GM12878 (cell line): ENCODE data around the gene MKX. TPM values are rescaled to one million over a fixed set of nuclear protein-coding genes. Genes with fewer than 3 reads are reported as not detected.

Experiments
- ATAC-seq: fragments of 200-7000 bp; cut with Tn5 transposase; 3 replicates; pipeline ENCODE4 v1.9.1; 2020; ENCODE audit warnings: mild to moderate bottlenecking, moderate library complexity
- BruUV-seq: library from RNA; stranded (reverse); fragments of 400-500 nt; replicated peaks from 2 replicates; lab custom pipeline; 2021; lab: Mats Ljungman, UMichigan
- CTCF ChIA-PET: fragments of 300-600 bp; sonication (Branson Sonifier 250); formaldehyde crosslinking; extraction: SDS; loops from one replicate; lab custom pipeline; 2021; ENCODE audit warnings: inconsistent platforms; lab: Yijun Ruan, JAX
- POLR2A ChIA-PET: fragments of 350-600 bp; formaldehyde crosslinking; extraction: SDS; loops from one replicate; lab custom pipeline; 2021; ENCODE audit warnings: inconsistent platforms; lab: Charles Lee
- RAD21 ChIA-PET: fragments of 300-600 bp; sonication (Branson Sonifier 250); formaldehyde crosslinking; loops from one replicate; lab custom pipeline; 2023; ENCODE audit warnings: antibody characterized with exemption; ENCODE audit not compliant: unreplicated experiment; lab: Charles Lee
- SMC1A ChIA-PET: fragments of 300-600 bp; sonication (Branson Sonifier 250); formaldehyde crosslinking; loops from one replicate; lab custom pipeline; 2023; ENCODE audit not compliant: unreplicated experiment, uncharacterized antibody; lab: Charles Lee
- DNase-seq: peaks from one replicate; pipeline ENCODE4 v3.0.0-alpha.2; 2011; ENCODE audit warnings: low read depth, low spot score
- FAIRE-seq: peaks from 3 replicates; lab custom pipeline; 2011; peaks lifted over from hg19 to GRCh38; lab: Jason Lieb, UNC
- H2AFZ ChIP-seq: 2 replicates; pipeline ENCODE4 v1.6.0; 2011; ENCODE audit warnings: low read depth, low read length, control low read depth; ENCODE audit not compliant: control insufficient read depth
- H3K27ac ChIP-seq: 2 replicates; pipeline ENCODE4 v1.5.1; 2011; ENCODE audit warnings: control low read depth; ENCODE audit not compliant: control insufficient read depth, insufficient read depth
- H3K27me3 ChIP-seq, 2 experiments: replicated peaks in 1 of 2; 2 replicates each; pipeline versions ENCODE4 v1.6.0 to v1.6.1; 2011; ENCODE audit warnings: low read length in 1 of 2; ENCODE audit not compliant: control insufficient read depth in 2 of 2, insufficient read depth in 2 of 2
- H3K36me3 ChIP-seq, 2 experiments: 2 replicates each; pipeline ENCODE4 v1.5.1; 2011; ENCODE audit warnings: low read length in 1 of 2; ENCODE audit not compliant: control insufficient read depth in 2 of 2, insufficient read depth in 2 of 2
- H3K4me1 ChIP-seq: 2 replicates; pipeline ENCODE4 v1.6.1; 2011; ENCODE audit warnings: mild to moderate bottlenecking, low read length, moderate library complexity, mixed read lengths; ENCODE audit not compliant: control insufficient read depth, insufficient read depth
- H3K4me2 ChIP-seq: 2 replicates; pipeline ENCODE4 v1.6.0; 2011; ENCODE audit warnings: control low read depth; ENCODE audit not compliant: control insufficient read depth, insufficient read depth
- H3K4me3 ChIP-seq: fragments of 200-600 bp; sonication (generic); 2 replicates; pipeline ENCODE4 v1.5.1; 2016
- H3K79me2 ChIP-seq: 2 replicates; pipeline ENCODE4 v1.6.0; 2011; ENCODE audit warnings: low read length; ENCODE audit not compliant: control insufficient read depth, insufficient read depth
- H3K9ac ChIP-seq: 2 replicates; pipeline ENCODE4 v1.8.0; 2011; ENCODE audit warnings: low read length, control low read depth, mixed read lengths; ENCODE audit not compliant: control insufficient read depth, insufficient read depth
- H3K9me3 ChIP-seq: replicated peaks from 3 replicates; pipeline ENCODE4 v1.5.1; 2011; ENCODE audit warnings: mild to moderate bottlenecking, low read length; ENCODE audit not compliant: control insufficient read depth, insufficient read depth
- H4K20me1 ChIP-seq: 2 replicates; pipeline ENCODE4 v1.6.0; 2011; ENCODE audit not compliant: control insufficient read depth, insufficient read depth
- ATF7 ChIP-seq: fragments of 450-650 bp; IDR thresholded peaks from 2 replicates; pipeline ENCODE4 v1.6.1; 2016; ENCODE audit warnings: low read depth, mild to moderate bottlenecking
- CEBPB ChIP-seq, 2 experiments: fragments of 150-350 bp in 1 of 2; IDR thresholded peaks; 2 replicates each; pipeline ENCODE4 v1.6.1; 2012 to 2014; ENCODE audit warnings: low read depth in 2 of 2, low read length in 2 of 2, borderline replicate concordance in 1 of 2, inconsistent platforms in 1 of 2
- CUX1 ChIP-seq: IDR thresholded peaks from 2 replicates; pipeline ENCODE4 v1.6.1; 2012; ENCODE audit warnings: improper control_type of control experiment, low read depth, low read length; ENCODE audit not compliant: insufficient replicate concordance
- HDAC2 ChIP-seq: fragments of 200-600 bp; sonication (generic); IDR thresholded peaks from 2 replicates; pipeline ENCODE4 v1.6.1; 2017
- JUND ChIP-seq: IDR thresholded peaks from 2 replicates; pipeline ENCODE4 v1.6.1; 2012; ENCODE audit warnings: low read depth, mild to moderate bottlenecking, low read length, improper control_type of control experiment, moderate library complexity
- MTA2 ChIP-seq: fragments of 450-650 bp; IDR thresholded peaks from 2 replicates; pipeline ENCODE4 v1.6.1; 2016; ENCODE audit warnings: low read depth, mild to moderate bottlenecking, moderate library complexity
- POLR2A ChIP-seq: IDR thresholded peaks from 2 replicates; pipeline ENCODE4 v1.6.1; 2011; ENCODE audit warnings: low read depth, mild to moderate bottlenecking, low read length
- SIX5 ChIP-seq: IDR thresholded peaks from 2 replicates; pipeline ENCODE4 v1.6.1; 2011; ENCODE audit warnings: mild to moderate bottlenecking, low read depth, low read length, moderate library complexity; ENCODE audit not compliant: severe bottlenecking
- TBL1XR1 ChIP-seq: IDR thresholded peaks from 2 replicates; pipeline ENCODE4 v1.6.1; 2012; ENCODE audit warnings: low read depth, low read length, improper control_type of control experiment
- ZNF274 ChIP-seq: IDR thresholded peaks from one replicate; pipeline ENCODE4 v1.8.0; 2011; ENCODE audit not compliant: insufficient read length, insufficient read depth
- WGBS: methylation state at CpG from one replicate; pipeline ENCODE4 v1.1.6; 2016; ENCODE audit warnings: low lambda C conversion rate; ENCODE audit not compliant: insufficient replicate concordance, insufficient coverage; ENCODE audit errors: missing lambda C conversion rate; 5-methylcytosine and 5-hydroxymethylcytosine counted together
- in situ Hi-C: fragments of 300-500 bp; cut with MboI; formaldehyde crosslinking; loops from 9 replicates; pipeline ENCODE4 v1.14.3; 2018; ENCODE audit warnings: mixed read lengths
- intact Hi-C: fragments of 100-400 bp; cut with micrococcal nuclease; formaldehyde crosslinking; loops from one replicate; pipeline ENCODE4 v1.14.2; 2022; ENCODE audit not compliant: unreplicated experiment
- polyA plus RNA-seq, 11 experiments: library from polyadenylated mRNA; depleted of rRNA in 4 of 11; unstranded in 6 of 11; stranded (reverse) in 5 of 11; fragments of >200 nt; fragmentation: Nextera tagmentation in 4 of 11; fragmentation: Illumina TruSeq in 1 of 11; extraction: Ambion mirVana in 4 of 11; extraction: Trizol in 1 of 11; gene quantifications; 1 replicate in 1 of 11; 2 replicates in 10 of 11; pipeline versions ENCODE4 v1.2.1 to v1.2.3, GENCODE V29; 2011 to 2016; ENCODE audit warnings: inconsistent platforms in 2 of 11, missing spikeins in 2 of 11, low read depth in 1 of 11
- total RNA-seq, 4 experiments: library from RNA; depleted of rRNA in 3 of 4; stranded (reverse); fragments of >200 nt in 3 of 4; fragmentation: Illumina TruSeq in 1 of 4; extraction: Trizol in 1 of 4; gene quantifications; 2 replicates each; pipeline versions ENCODE4 v1.2.1 to v1.2.3, GENCODE V29; 2013 to 2021
- TF ChIP-seq, protein P1 (sequence below): IDR thresholded peaks from 2 replicates; pipeline ENCODE4 v1.6.1; 2011; ENCODE audit warnings: borderline replicate concordance, low read depth, mild to moderate bottlenecking, moderate library complexity, mixed read lengths, low read length; ENCODE audit not compliant: insufficient read depth; ENCODE audit errors: extremely low read length

Gene MKX
- total and polyA plus RNA-seq, 10 of the 15 experiments (the other 5 are each of a cell fraction or from before 2014, with no cell fraction given) = not detected

GRCh38 chr10:27635699-27636270 lies 109.8 kb downstream of the MKX start:
- in situ Hi-C loops (no loop called here), intact Hi-C loops (no loop called here)
- 0% methylated on average over 2 of the region's 2 CpGs for WGBS
- RAD21 ChIA-PET = no interaction called here
- POLR2A ChIA-PET = no interaction called here
- ATAC-seq = no peak
- Histone ChIP-seq H3K27me3 (no peaks in the 10 kb centered on the region), H3K9me3 (no peaks in the 10 kb centered on the region), H3K4me1 (no peaks in the 10 kb centered on the region), H2AFZ (no peak overlapping the region), H3K9ac (no peak overlapping the region), H3K27ac (no peak overlapping the region), H3K4me3 (no peak overlapping the region), H3K4me2 (no peak overlapping the region), H3K79me2 (no peaks in the 10 kb centered on the region), H4K20me1 (no peaks in the 10 kb centered on the region), H3K36me3 (no peaks in the 10 kb centered on the region)
- BruUV-seq = no TSS peak
- no peak for DNase-seq
- SMC1A ChIA-PET = no interaction called here
- FAIRE-seq = no peak
- TF ChIP-seq TBL1XR1 (no peak), SIX5 (no peak), POLR2A (no peak), CUX1 (no peak), CEBPB (IDR thresholded peaks at IDR 0.05; ENCODE audit: borderline replicate concordance in 1 of 2, low read depth in 2 of 2, low read length in 2 of 2) (no peak), ATF7 (no peak), JUND (no peak), ZNF274 (no peak), MTA2 (no peak), HDAC2 (no peak)
- TF ChIP-seq, protein P1, sequence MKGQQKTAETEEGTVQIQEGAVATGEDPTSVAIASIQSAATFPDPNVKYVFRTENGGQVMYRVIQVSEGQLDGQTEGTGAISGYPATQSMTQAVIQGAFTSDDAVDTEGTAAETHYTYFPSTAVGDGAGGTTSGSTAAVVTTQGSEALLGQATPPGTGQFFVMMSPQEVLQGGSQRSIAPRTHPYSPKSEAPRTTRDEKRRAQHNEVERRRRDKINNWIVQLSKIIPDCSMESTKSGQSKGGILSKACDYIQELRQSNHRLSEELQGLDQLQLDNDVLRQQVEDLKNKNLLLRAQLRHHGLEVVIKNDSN = no peak
- CTCF ChIA-PET = no interaction called here
